LHCN-M2 (cell line): ENCODE results near the gene MOB4. TPM values are rescaled to one million over a fixed set of nuclear protein-coding genes. Genes with fewer than 3 reads are reported as not detected.
"Not testable (repeated sequence)": the region's sequence is repeated elsewhere in the genome, so short reads cannot be mapped to it uniquely, and the experiment has no call there.

Source experiments
- DNase-seq: peaks from one replicate; pipeline ENCODE4 v3.0.0-alpha.2; 2012; ENCODE audit warnings: low read depth
- total RNA-seq: library from RNA; depleted of rRNA; stranded (reverse); fragments of >200 nt; gene quantifications from 2 replicates; pipeline ENCODE4 v1.2.3, GENCODE V29; 2014

The MOB4 gene
- total RNA-seq, 1 experiment from 2014 or later: 56.9 TPM

DNA sequence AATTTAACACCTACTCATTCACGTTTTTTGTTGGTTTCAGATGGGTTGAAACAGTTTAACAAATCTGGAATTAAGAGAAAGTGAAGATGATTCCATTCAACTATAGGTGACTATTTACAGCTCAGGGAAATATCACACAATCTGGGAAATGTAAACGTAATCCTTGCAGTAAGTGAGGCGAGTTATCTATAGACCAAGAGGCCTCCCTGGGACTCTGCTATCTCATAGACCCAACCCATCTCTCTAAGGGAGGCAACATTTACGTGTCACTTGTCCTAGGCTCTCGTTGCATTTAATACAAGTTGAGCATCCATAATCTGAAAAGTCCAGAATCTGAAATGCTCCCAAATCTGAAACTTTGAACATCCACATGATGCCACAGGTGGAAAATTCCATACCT is 2.0 kb upstream of the MOB4 start:
- no peak for DNase-seq

DNA sequence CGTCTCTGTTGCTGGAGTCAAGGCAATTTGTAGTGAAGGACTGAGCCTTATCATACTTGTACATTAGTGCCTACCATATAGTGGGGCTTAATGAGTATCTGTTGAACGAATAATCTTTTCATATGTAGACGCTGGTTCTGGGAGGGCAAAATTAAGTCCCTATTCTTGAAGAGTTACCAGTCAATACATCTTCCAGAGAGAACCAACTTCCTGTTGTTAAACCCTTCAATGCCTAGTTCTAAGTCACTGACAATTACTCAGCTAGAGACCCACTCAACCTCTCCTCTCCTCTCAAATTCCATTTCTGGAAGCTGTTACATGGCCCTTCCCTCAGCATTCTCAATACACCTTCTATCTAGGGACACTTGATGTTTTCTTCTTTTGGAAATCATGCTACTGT is 1.1 kb upstream of the MOB4 start:
- DNase-seq: no peak

DNA sequence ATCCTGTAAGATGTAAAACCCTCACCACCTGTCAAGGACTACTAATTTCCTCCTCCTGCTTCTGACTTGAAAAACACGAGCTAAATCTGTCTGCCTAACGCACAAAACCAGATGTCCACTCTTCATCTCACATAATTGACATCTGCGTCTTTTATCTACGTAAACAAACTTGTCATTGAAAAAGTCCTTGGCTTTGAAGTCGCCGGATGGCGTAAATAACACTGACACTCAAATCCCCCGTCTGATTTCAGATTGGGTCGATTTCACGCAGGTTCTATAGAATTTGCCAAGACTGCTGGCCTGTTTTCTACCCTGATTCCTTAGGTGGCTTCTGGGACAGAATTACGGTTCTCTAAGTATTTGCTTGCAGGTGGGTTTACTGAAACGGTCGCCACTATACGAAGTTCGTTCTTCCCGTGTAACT is 539 bp upstream of the MOB4 start:
- DNase-seq: peak; percentile 43

DNA sequence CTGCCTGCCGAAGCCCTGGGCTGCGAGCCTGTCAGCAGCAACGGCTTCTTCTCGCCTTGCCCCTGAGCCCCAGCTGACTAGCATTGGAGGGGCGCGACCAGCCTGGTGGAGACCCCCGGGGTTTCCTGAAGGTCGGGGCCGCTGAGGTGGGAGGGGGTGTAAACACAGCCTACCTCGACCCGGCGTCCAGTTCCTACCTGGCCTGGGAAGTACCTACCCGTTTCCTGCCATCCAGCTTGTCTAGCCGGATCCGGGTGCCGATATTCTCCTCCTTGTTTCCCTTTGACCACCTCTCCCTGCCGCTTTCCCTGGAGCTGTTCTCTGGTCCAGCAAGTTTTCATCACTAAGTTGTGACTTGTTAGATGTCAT is 511 bp downstream of the MOB4 start:
- DNase-seq: peak; percentile 20

DNA sequence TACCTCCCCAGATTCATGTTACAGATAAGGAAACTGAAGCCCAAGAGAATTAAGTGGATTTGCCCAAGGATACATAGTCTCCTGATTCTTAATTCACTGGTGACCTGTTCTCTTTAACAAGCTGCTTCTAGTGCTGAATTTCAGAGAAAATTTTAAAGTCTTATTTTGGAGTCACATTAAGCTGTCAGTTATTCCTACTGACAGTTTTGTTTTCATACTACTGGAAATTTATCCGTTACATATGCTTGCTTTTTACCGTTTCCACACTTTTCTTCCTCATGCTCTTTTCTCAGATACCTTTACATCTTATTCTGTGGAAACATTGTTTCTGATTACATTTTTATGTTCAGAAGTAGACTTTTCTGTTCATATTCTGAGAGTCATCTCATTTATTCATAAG is 1.3 kb downstream of the MOB4 start:
- DNase-seq: no peak

DNA sequence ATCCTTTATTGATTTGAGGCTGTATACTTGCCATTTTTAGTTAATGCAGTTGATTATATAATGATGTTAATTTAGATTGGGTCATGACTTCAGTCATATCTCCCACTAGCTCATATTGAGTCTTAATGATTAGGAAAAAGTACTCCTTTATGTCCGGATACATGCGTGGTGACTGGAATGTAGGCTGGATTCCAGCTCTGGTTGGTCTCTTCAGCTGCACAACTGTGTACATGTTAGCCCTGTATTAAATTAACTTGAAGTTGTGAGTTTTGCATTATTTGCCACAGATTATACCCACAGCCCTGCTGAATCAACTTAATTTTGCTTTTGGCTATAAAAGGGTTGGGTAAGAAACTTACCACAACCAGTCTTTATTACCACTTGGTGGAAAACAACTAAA is 22.5 kb downstream of the MOB4 start:
- peak; percentile 20 for DNase-seq

DNA sequence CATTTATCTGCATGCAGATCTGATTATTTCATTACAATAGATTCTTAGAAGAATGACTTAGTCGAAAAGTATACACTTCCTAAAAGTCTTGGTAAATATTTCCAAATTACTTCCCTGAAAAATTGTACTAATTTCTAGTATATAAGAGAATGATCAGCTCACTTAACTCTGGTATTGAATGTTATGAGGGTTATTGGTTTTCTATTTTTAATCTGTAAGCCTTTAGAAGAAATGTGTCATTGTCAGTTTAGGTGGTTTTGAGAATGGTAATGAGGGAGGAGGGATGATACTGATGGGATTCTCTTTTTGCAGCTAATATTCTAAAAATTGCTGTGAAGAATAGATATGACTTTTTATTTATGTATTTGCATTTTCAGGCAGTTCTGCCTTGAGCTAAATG is 23.9 kb downstream of the MOB4 start:
- no peak for DNase-seq

DNA sequence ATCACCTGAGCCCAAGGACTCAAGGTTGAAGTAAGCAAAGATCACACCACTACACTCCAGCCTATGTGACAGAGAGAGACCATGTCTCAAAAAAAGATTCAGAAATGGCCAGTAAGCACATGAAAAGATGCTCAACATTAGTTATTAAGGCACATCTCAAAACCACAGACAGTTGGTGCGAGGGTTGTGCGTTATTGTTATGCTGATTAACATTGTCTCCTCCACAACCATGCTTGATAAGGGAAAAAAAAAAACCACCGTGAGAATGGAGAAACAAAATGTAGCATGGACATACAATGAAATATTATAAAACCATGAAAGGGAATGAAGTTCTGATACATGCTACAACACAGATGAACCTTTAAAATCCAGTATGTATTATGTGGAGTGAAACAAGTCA is 27.3 kb downstream of the MOB4 start:
- DNase-seq: no peak

DNA sequence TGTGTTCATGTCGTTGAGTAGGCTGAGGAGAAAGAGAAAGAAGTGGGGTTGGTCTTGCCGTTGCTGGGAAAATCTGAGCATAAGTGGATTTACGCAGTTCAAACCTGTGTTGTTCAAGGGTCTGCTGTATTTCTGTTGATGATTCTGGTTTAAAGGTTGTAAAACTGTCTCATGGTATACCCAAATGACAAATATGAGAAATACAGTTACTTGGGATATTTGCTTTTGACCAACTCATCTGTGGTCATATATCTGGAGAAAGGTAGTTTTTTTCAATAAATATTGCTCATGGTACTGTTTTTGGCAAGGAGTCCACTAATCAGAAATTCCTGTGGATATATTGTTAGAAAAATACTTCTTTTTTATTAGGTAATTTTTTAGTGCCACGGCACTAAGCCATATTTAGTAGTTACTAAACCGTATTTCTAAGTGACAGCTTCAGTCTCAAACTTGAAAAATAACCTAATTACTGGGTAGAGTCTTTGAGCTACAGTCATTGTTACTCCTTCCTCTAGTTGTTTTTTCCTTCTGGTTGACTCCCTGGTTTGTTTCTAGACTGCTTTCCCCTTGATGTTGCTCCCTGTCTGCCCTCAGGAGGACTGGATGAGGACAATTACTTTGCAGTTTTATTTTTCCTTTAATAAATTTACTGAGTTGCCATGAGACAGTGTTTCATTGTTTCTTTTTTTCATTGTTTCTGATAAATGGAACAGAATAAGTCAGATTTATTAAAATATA is 31.5 kb downstream of the MOB4 start:
- DNase-seq: no peak

DNA sequence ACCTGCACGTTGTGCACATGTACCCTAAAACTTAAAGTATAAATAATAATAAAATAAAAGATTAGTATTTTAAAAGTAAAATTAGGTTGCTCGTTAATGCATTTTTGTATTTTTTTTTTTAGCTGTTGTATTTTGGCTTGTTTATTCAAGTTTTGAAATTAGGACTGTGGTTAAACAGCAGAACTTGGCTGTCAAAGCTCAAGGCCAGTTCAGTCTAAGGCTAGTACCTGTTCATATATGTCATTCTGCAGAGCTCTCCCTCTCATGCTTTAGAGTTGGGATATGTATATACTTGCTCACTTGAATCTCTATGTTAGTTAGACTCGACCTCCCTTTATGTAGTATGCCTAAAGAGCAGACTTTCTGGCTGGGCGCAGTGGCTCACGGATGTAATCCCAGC is 32.7 kb downstream of the MOB4 start:
- no peak for DNase-seq

DNA sequence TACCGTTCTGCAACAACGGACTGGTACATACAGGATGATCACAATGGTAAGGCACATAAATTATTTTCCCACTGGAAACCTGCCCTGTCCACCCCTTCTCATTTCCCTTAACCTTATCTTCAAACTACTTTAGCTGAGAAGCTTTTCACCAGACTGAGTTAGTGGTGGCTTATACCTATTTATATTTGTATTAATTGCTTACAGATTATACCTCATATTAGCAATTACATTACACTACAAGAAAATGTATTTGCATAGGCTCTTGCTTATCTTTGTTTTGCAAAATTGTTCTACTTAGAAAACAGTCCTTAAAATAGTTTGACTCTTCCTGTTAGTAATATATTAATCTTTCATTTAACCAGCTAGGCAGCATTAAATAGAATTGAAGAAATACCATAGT is 35.4 kb downstream of the MOB4 start:
- DNase-seq: not testable (repeated sequence)

DNA sequence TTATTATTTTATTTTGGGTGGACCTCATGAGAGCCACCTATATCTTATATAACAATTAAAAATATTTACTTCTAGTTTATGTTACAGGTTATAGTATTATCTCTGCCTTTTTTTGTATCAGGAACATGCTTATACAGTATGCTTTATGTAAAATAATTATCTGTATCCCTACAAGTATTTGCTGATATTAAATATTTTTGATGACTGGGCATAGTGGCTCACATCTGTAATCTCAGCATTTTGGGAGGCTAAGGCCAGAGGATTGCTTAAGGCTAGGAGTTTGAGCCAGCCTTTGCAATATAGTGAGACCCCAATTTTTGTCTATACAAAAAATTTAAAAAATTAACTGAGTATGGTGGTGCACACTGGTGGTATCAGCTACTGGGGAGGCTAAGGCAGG is 39.6 kb downstream of the MOB4 start:
- no peak for DNase-seq

DNA sequence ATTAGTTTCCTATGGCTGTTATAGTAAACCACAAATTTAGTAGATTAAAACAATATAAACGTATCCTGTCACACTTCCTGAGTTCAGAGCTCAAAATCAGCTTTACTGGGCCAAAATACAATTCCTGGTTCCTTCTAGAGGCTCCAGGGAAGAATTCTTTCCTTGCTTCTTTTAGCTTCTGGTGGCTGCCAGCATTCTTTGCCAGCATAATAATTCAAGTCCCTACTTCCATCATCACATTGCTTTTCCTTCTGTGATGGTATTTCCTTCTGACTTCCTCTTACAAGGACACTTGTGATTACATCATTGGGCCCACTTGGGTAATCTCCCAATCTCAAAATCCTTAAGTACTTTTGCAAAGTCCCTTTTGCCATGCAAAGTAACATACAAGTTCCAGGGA is 40.6 kb downstream of the MOB4 start:
- no peak for DNase-seq

DNA sequence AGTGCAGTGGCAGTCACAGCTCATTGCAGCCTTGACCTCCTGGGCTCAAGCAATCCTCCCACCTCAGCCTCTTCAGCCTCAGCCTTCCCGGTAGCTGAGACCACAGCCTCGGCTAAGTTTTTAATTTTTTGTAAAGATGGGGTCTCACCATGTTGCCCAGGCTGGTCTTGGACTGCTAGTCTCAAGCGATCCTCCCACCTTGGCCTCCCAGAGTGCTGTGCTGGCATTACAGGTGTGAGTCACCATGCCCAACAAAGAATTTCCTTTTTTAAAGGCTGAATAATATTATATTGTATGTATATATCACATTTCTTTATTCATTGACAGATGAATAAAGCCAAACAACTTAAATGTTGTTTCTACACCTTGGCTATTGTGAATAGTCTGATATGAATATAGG is 42.5 kb downstream of the MOB4 start:
- DNase-seq: no peak

DNA sequence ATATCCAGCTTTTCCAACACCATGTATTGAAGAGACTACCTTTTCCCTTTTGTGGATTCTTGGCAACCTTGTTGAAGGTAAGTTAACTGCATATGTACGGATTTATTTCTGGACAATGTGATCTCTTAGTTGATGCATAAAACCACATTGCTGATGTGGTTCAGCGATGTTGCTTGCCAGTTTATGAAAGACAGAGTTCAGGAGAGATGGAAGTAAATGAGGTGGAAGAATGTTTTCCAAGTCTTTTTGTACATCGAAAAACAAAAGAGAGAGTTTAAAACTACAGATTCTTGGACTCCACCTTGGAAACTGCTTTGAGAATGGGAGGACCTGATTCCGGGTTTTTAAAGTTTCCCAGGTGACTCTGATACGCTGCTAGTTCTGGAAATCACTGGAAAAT is 43.8 kb downstream of the MOB4 start:
- no peak for DNase-seq

DNA sequence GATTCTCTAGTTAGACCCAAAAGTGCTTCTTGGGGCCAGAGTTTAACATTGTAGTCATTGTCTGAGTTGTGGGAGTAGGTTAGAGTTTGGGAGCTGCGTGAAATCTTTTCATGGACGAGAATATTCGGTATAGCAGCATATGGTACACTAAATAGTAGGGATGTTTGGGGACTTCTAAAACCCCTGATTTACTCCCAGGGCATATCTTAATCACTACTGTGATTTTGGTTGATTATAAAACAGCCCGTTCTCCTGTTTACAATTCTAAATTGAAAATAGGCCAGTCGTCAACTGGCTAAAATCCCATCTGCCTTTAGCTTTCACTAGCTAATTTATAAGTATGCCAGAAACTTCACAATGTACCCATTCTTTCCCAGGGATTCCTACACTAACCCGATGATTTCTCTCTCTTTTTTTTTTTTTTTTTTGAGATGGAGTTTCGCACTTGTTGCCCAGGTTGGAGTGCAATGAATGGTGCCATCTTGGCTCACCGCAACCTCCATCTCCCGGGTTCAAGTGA is 44.3 kb downstream of the MOB4 start:
- DNase-seq: no peak

DNA sequence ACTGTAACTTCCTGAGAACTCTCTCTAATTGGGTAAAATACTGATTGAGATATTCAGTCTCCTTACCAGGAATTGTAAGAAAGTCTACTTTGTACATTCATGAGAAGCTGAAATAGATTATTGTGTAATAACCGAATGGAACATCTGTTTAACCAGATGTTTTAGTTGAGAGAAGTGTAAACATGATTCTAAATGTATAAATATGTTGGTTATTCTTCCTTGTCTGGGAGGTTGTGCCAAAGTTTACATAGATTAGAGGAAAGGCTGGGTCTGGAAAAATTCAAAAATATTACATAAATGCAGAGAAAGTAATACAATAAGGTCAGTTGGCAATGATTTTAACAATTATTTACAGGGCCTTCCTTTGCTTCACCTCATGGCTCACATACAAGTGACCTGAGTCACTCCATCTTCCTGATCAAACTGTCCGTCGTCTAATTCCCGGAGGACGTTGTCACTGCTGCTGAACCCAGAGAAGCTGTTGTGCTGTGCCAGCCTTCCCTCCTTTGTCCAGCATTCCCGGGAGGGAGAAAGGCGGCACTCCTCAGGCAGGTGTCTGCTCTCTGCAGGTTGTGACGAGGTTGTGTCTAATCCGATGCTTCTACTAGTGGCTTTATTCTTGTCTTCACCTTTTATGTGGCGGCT is 55.9 kb downstream of the MOB4 start:
- no peak for DNase-seq

DNA sequence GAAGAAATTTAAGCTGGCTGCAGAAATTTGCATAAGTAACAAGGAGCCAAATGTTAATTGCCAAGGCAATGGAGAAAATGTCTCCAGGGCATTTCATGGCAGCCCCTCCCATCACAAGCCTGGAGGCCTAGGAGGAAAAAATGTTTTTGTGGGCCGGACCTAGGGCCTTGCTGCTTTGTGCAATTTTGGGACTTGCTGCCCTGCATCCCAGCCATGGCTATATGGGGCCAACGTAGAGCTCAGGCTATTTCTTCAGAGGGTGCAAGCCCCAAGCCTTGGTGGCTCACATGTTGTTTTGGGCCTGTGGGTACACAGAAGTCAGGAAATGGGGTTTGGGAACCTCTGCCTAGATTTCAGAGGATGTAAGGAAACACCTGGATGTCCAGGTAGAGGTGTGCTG is 57.7 kb downstream of the MOB4 start:
- DNase-seq: no peak

DNA sequence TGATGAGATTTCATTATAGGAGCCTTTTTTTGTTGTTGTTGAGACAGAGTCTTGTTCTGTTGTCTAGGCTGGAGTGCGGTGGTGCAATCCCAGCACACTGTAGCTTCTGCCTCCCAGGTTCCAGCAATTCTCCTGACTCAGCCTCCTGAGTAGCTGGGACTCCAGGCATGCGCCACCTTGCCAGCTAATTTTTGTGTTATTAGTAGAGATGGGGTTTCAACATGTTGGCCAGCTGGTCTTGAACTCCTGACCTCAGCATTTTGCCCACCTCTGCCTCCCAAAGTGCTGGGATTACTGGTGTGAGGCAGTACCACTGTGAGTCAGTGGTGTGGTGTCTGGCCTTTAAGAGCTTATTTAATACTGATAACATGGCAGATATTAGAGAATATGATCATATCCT is 60.1 kb downstream of the MOB4 start:
- peak; percentile 59 for DNase-seq

DNA sequence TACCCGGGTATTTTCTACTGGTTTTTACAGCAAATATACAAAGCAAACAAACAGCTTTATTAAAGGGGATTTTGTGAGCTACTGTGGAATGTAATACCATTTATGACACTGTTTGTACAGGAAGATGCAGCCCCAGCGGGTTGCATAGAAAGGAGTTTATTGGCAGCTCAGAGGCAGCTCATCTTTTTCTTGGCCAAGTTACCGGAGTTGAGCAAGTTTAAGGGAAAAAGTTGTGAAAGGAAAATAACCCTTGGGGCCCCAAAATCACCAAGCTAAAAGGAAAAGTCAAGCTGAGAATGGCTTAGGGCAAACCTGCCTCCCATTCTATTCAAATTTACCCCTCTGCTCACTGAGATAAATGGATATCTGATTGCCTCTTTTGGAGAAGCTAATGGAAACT is 60.8 kb downstream of the MOB4 start:
- peak; percentile 50 for DNase-seq

DNA sequence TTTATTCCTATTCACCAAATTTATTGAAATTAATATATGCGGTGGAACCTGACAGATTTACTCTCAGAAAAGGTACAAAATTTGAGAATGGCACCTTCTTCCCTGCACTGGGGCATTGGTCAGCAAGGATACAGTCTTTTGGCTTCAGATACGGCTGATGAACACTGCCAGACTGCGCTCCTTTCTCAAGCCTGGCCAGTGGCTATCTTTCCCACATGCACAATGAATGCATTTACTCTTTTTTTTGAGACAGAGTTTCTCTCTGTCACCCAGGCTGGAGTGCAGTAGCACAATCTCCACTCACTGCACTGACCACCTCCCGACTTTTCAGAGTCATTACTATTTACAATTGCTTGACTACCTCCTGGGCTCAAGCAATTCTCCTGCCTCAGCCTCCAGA is 61.6 kb downstream of the MOB4 start:
- no peak for DNase-seq

DNA sequence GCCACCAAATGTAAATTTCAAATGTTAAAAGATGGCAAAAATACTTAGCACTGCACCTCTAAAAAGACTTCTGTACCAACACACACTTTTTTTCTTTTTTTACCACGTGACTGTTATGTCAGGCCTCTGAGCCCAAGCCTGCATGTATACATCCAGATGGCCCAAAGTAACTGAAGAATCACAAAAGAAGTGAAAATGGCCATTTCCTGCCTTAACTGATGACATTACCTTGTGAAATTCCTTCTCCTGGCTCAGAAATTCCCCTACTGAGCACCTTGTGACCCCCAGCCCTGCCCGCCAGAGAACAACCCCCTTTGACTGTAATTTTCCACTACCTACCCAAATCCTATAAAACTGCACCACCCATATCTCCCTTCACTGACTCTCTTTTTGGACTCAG is 62.4 kb downstream of the MOB4 start:
- DNase-seq: not testable (repeated sequence)

DNA sequence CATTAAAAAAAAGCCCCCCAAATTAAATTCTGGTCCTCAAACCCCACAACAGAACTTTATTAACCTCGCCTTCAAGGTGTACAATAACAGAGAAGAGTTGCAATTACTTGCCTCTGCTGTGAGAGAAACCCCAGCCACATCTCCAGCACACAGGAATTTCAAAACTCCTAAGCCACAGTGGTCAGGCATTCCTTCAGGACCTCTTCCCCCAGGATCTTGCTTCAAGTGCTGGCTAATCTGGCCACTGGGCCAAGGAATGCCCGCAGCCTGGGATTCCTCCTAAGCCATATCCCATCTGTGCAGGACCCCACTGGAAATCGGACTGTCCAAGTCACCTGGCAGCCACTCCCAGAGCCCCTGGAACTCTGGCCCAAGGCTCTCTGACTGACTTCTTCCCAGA is 64.3 kb downstream of the MOB4 start:
- not testable (repeated sequence) for DNase-seq
